K562 (cell line): Measurements from ENCODE around the gene SRPK1. TPM values are rescaled to one million over a fixed set of nuclear protein-coding genes. Genes with fewer than 3 reads are reported as not detected.

Source experiments
- ATAC-seq: fragments of 200-7000 bp; cut with Tn5 transposase; 3 replicates; pipeline ENCODE4 v1.9.1; 2020; ENCODE audit warnings: moderate library complexity
- BruUV-seq: library from RNA; stranded (reverse); fragments of 400-500 nt; replicated peaks from 2 replicates; lab custom pipeline; 2021; lab: Mats Ljungman, UMichigan
- CTCF ChIA-PET: fragments of 300-600 bp; formaldehyde crosslinking; extraction: SDS; loops from one replicate; lab custom pipeline; 2021; ENCODE audit warnings: low intra/inter-chr PET ratio; lab: Yijun Ruan, JAX
- POLR2A ChIA-PET: fragments of 300-600, 350-650 bp; sonication (Branson Sonifier 250); formaldehyde crosslinking; extraction: SDS; loops from one replicate; lab custom pipeline; 2021; ENCODE audit warnings: antibody characterized with exemption, inconsistent platforms; lab: Yijun Ruan, JAX
- DNase-seq, 4 experiments: peaks; one replicate each; pipeline versions ENCODE4 v3.0.0 to v3.0.0-alpha.2; 2011 to 2018; ENCODE audit warnings: low spot score in 3 of 4, mixed read lengths in 3 of 4; ENCODE audit errors: extremely low read depth in 1 of 4
- FAIRE-seq: peaks from 2 replicates; lab custom pipeline; 2011; peaks lifted over from hg19 to GRCh38; lab: Jason Lieb, UNC
- H2AFZ ChIP-seq: 2 replicates; pipeline ENCODE4 v1.6.0; 2011; ENCODE audit warnings: low read depth, low read length, control low read depth, inconsistent platforms
- H3K27ac ChIP-seq: fragments of 200-600 bp; 3 replicates; pipeline ENCODE4 v1.8.0; 2011; ENCODE audit warnings: low read depth, mild to moderate bottlenecking, control low read depth, inconsistent platforms, low read length, moderate library complexity, mixed read lengths; ENCODE audit errors: extremely low read depth
- H3K27me3 ChIP-seq, 2 experiments: fragments of 300-600 bp in 1 of 2; 2 replicates in 1 of 2; 3 replicates in 1 of 2; pipeline versions ENCODE4 v1.6.0 to v1.8.0; 2011; ENCODE audit warnings: inconsistent platforms in 2 of 2, low read length in 2 of 2, mild to moderate bottlenecking in 1 of 2, mixed read lengths in 1 of 2, moderate library complexity in 1 of 2; ENCODE audit not compliant: control insufficient read depth in 2 of 2, insufficient read depth in 2 of 2
- H3K36me3 ChIP-seq: fragments of 300-600 bp; 3 replicates; pipeline ENCODE4 v1.8.0; 2011; ENCODE audit warnings: mild to moderate bottlenecking, low read length, inconsistent platforms; ENCODE audit not compliant: control insufficient read depth, insufficient read depth
- H3K4me1 ChIP-seq, 2 experiments: fragments of 200-600 bp in 1 of 2; replicated peaks in 1 of 2; 2 replicates in 1 of 2; 3 replicates in 1 of 2; pipeline versions ENCODE4 v1.5.1 to v1.8.0; 2011; ENCODE audit warnings: inconsistent platforms in 2 of 2, low read length in 2 of 2, mild to moderate bottlenecking in 1 of 2, mixed read lengths in 1 of 2, moderate library complexity in 1 of 2; ENCODE audit not compliant: control insufficient read depth in 2 of 2, insufficient read depth in 2 of 2
- H3K4me2 ChIP-seq: 2 replicates; pipeline ENCODE4 v1.6.1; 2011; ENCODE audit warnings: low read length, control low read depth, inconsistent platforms, mixed read lengths; ENCODE audit not compliant: insufficient read depth
- H3K4me3 ChIP-seq: fragments of 200-600 bp; sonication (generic), shearing (Covaris generic); 2 replicates; pipeline ENCODE4 v1.5.1; 2016; ENCODE audit warnings: control low read depth, inconsistent platforms
- H3K79me2 ChIP-seq: fragments of 200-600 bp; 3 replicates; pipeline ENCODE4 v1.8.0; 2011; ENCODE audit warnings: low read length, inconsistent platforms; ENCODE audit not compliant: control insufficient read depth, insufficient read depth
- H3K9ac ChIP-seq, 2 experiments: 2 replicates each; pipeline versions ENCODE4 v1.6.0 to v1.6.1; 2011; ENCODE audit warnings: low read depth in 2 of 2, low read length in 2 of 2, control low read depth in 1 of 2, inconsistent platforms in 1 of 2, mild to moderate bottlenecking in 1 of 2, mixed read lengths in 1 of 2; ENCODE audit not compliant: insufficient read depth in 1 of 2
- H3K9me1 ChIP-seq: one replicate; pipeline ENCODE4 v1.6.0; 2011; ENCODE audit warnings: inconsistent platforms, mild to moderate bottlenecking, low read length, moderate library complexity; ENCODE audit not compliant: control insufficient read depth, insufficient read depth
- H3K9me3 ChIP-seq: replicated peaks from 2 replicates; pipeline ENCODE4 v1.5.1; 2011; ENCODE audit warnings: low read depth, low read length, inconsistent platforms; ENCODE audit not compliant: control insufficient read depth, insufficient read depth
- H4K20me1 ChIP-seq: replicated peaks from 2 replicates; pipeline ENCODE4 v1.6.1; 2011; ENCODE audit warnings: low read length, inconsistent platforms, mixed read lengths; ENCODE audit not compliant: control insufficient read depth, insufficient read depth
- BACH1 ChIP-seq: fragments of 200-800 bp; sonication (Bioruptor generic); IDR thresholded peaks from 2 replicates; pipeline ENCODE4 v1.6.1; 2016; ENCODE audit warnings: missing genetic modification characterization, missing compliant biosample characterization
- EGR1 ChIP-seq: fragments of 450-650 bp; conservative IDR thresholded peaks from 2 replicates; pipeline ENCODE4 v1.6.1; 2017; ENCODE audit warnings: mild to moderate bottlenecking
- HMG20B ChIP-seq: fragments of 250-450 bp; sonication (Bioruptor Pico); IDR thresholded peaks from 2 replicates; pipeline ENCODE4 v1.5.0; 2021; ENCODE audit warnings: mild to moderate bottlenecking
- ILF3 ChIP-seq: fragments of 450-650 bp; IDR thresholded peaks from 2 replicates; pipeline ENCODE4 v1.6.1; 2018; ENCODE audit warnings: antibody characterized with exemption, mild to moderate bottlenecking, moderate library complexity, borderline replicate concordance
- POLR2A ChIP-seq: fragments of 450-650 bp; conservative IDR thresholded peaks from 2 replicates; pipeline ENCODE4 v1.6.1; 2016
- PRPF4 ChIP-seq: fragments of 200-400 bp; formaldehyde crosslinking; IDR thresholded peaks from one replicate; pipeline ENCODE4 v1.6.1; 2017; ENCODE audit warnings: low read length, low read depth, mild to moderate bottlenecking; ENCODE audit not compliant: insufficient read depth, poor library complexity, severe bottlenecking
- SRSF7 ChIP-seq: fragments of 200-400 bp; formaldehyde crosslinking; optimal IDR thresholded peaks from 2 replicates; pipeline ENCODE3; 2017; ENCODE audit warnings: mild to moderate bottlenecking, low read depth, low read length
- TAF9B ChIP-seq: fragments of 450-650 bp; IDR thresholded peaks from 2 replicates; pipeline ENCODE4 v1.6.1; 2018; ENCODE audit warnings: mild to moderate bottlenecking; ENCODE audit not compliant: partially characterized antibody
- TEAD1 ChIP-seq, 2 experiments: fragments of 450-650 bp in 1 of 2; sonication (generic) in 1 of 2; formaldehyde crosslinking; IDR thresholded peaks; 2 replicates each; pipeline versions ENCODE4 v1.4.0 to v1.8.0; 2020 to 2022; ENCODE audit warnings: mild to moderate bottlenecking in 2 of 2, missing genetic modification reagents in 1 of 2
- U2AF1 ChIP-seq: fragments of 200-400 bp; formaldehyde crosslinking; optimal IDR thresholded peaks from 2 replicates; pipeline ENCODE3; 2017; ENCODE audit warnings: mild to moderate bottlenecking, low read depth, low read length, moderate library complexity
- ZNF124 ChIP-seq: sonication (generic); formaldehyde crosslinking; IDR thresholded peaks from 2 replicates; pipeline ENCODE4 v1.8.1; 2022; ENCODE audit warnings: missing genetic modification reagents
- ZNF561 ChIP-seq: fragments of 450-650 bp; formaldehyde crosslinking; conservative IDR thresholded peaks from 2 replicates; pipeline ENCODE4 v1.4.0; 2020; ENCODE audit warnings: mild to moderate bottlenecking, moderate library complexity
- ZNF785 ChIP-seq: fragments of 250-450 bp; sonication (Bioruptor Pico); IDR thresholded peaks from 2 replicates; pipeline ENCODE4 v1.4.0; 2020; ENCODE audit warnings: mild to moderate bottlenecking
- WGBS: fragments of 100-300 bp; shearing (Covaris generic); methylation state at CpG from one replicate; pipeline ENCODE4 v1.1.6; 2016; ENCODE audit warnings: low coverage, mixed read lengths; ENCODE audit not compliant: insufficient coverage; ENCODE audit errors: missing lambda C conversion rate; 5-methylcytosine and 5-hydroxymethylcytosine counted together
- in situ Hi-C: fragments of 300-500 bp; cut with MboI; formaldehyde crosslinking; loops from 4 replicates; pipeline ENCODE4 v1.15.0; 2018; ENCODE audit warnings: inconsistent platforms, mixed read lengths
- intact Hi-C: fragments of 100-400 bp; cut with micrococcal nuclease; formaldehyde crosslinking; loops from 2 replicates; pipeline ENCODE4 v1.14.2; 2022
- polyA plus RNA-seq, 8 experiments: library from polyadenylated mRNA; depleted of rRNA in 4 of 8; stranded (reverse) in 5 of 8; unstranded in 3 of 8; fragments of >200 nt; fragmentation: Nextera tagmentation in 2 of 8; fragmentation: Illumina TruSeq in 1 of 8; extraction: Ambion mirVana in 2 of 8; extraction: Trizol in 1 of 8; gene quantifications; 2 replicates each; pipeline versions ENCODE4 v1.2.1 to v1.2.3, GENCODE V29; 2011 to 2014; ENCODE audit warnings: inconsistent platforms in 1 of 8, missing spikeins in 1 of 8
- total RNA-seq, 7 experiments: library from RNA; depleted of rRNA in 6 of 7; stranded (reverse); fragments of >200 nt in 6 of 7; fragmentation: Illumina TruSeq in 2 of 7; extraction: Trizol in 2 of 7; gene quantifications; 2 replicates each; pipeline versions ENCODE4 v1.2.1 to v1.2.3, GENCODE V29; 2011 to 2021; ENCODE audit warnings: low replicate concordance in 1 of 7
- TF ChIP-seq, protein P1 (sequence below): IDR thresholded peaks from 2 replicates; pipeline ENCODE4 v1.6.1; 2011; ENCODE audit not compliant: insufficient read length; ENCODE audit errors: extremely low read depth
- TF ChIP-seq, protein P2 (sequence below): fragments of 450-650 bp; IDR thresholded peaks from 2 replicates; pipeline ENCODE4 v1.6.1; 2016; ENCODE audit warnings: borderline replicate concordance
- TF ChIP-seq, protein P3 (sequence below): IDR thresholded peaks from 2 replicates; pipeline ENCODE4 v1.6.1; 2012; ENCODE audit warnings: low read depth, low read length, improper control_type of control experiment, borderline replicate concordance

The SRPK1 gene
- total and polyA plus RNA-seq, 9 of the 15 experiments (the other 6 are each of a cell fraction or from before 2014, with no cell fraction given), result 99.6 to 185 (median 159) TPM

DNA sequence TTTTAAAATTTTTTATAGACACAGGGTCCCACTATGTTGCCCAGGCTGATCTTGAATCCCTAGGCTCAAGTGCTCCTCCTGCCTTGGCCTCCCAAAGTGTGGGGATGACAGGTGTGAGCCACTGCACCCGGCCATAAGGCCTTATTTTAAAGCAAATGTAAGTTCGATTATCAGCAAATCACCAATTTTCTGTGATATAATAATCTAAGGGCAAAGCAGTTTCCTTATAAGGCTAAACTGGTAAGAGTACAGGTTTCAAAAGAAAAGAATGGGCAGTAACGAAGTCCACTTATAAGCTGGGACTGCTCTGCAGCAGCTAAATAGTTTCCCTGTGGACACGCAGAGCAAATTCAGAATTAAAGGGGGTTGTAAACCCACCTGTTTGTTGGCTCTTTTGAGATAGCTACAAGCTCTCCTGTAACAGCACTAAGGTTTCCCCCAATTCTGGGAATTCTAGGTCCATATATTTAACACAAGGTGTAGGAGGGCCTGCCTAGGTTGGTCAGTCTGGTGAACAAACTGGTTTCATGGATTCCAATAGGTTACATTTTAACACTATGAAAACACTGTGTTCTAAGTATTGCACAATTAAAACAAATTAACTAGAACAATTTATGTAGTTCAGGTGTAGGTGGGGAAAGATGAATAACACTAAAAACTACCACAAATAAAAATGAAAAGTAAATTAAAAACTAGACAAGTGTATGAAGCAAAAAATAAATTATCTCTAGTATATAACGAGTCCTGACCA, 89.5 kb downstream of the SRPK1 start (continued):
- TF ChIP-seq ILF3 (no peak), POLR2A (peak; percentile 25), BACH1 (tag) (no peak), SRSF7 (no peak)

DNA sequence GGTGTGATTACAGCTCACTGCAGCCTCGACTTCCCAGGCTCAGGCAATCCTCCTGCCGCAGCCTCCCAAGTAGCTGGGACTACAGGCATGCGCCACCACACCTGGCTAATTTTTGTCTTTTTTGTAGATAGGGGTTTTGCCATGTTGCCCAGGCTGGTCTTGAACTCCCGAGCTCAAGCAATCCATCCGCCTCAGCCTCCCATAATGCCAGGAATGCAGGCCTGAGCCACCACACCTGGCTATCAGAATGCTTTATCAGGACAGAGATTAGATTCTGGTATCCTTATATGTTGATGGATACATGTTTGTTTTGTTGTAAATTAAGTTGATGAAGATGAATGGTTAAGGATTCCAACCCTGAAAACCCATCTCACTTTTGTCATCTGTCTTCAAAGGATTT, 91.6 kb downstream of the SRPK1 start:
- H3K79me2 ChIP-seq, result no peaks in the 10 kb centered on the region
- no TSS peak for BruUV-seq
- H3K9me1 ChIP-seq, result no peaks in the 10 kb centered on the region
- no peak overlapping the region for H2AFZ ChIP-seq
- WGBS, result 41% methylated on average over 5 of the region's 5 CpGs
- H3K4me1 ChIP-seq, result no peaks in the 10 kb centered on the region; a peak in 1 of 5 replicates
- H3K9ac ChIP-seq, result no peak overlapping the region
- in situ Hi-C loops (no loop called here), intact Hi-C loops (no loop called here)
- DNase-seq (no peak), FAIRE-seq (no peak), ATAC-seq (no peak)
- peaks cover 0 to 4% of the 10 kb centered on the region in 2 experiments; a peak in 3 of 5 replicates for H3K27me3 ChIP-seq
- H3K4me2 ChIP-seq, result no peak overlapping the region
- H3K27ac ChIP-seq, result no peak overlapping the region
- H4K20me1 ChIP-seq, result no peaks in the 10 kb centered on the region
- CTCF ChIA-PET, result no interaction called here
- POLR2A ChIA-PET, result no interaction called here
- peaks cover 19% of the 10 kb centered on the region; the same call in 2 of the 3 replicates for H3K36me3 ChIP-seq
- H3K9me3 ChIP-seq, result no peaks in the 10 kb centered on the region
- no peak for TF ChIP-seq U2AF1
- TF ChIP-seq, protein P1, sequence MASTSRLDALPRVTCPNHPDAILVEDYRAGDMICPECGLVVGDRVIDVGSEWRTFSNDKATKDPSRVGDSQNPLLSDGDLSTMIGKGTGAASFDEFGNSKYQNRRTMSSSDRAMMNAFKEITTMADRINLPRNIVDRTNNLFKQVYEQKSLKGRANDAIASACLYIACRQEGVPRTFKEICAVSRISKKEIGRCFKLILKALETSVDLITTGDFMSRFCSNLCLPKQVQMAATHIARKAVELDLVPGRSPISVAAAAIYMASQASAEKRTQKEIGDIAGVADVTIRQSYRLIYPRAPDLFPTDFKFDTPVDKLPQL, result no peak
- TF ChIP-seq ZNF785 (CRISPR knock-in tag), result no peak
- TF ChIP-seq PRPF4, result no peak
- no peak for TF ChIP-seq HMG20B
- TF ChIP-seq EGR1, result no peak
- TF ChIP-seq ZNF124 (CRISPR knock-in tag), result no peak
- TF ChIP-seq, protein P2, sequence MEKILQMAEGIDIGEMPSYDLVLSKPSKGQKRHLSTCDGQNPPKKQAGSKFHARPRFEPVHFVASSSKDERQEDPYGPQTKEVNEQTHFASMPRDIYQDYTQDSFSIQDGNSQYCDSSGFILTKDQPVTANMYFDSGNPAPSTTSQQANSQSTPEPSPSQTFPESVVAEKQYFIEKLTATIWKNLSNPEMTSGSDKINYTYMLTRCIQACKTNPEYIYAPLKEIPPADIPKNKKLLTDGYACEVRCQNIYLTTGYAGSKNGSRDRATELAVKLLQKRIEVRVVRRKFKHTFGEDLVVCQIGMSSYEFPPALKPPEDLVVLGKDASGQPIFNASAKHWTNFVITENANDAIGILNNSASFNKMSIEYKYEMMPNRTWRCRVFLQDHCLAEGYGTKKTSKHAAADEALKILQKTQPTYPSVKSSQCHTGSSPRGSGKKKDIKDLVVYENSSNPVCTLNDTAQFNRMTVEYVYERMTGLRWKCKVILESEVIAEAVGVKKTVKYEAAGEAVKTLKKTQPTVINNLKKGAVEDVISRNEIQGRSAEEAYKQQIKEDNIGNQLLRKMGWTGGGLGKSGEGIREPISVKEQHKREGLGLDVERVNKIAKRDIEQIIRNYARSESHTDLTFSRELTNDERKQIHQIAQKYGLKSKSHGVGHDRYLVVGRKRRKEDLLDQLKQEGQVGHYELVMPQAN, result no peak
- no peak for TF ChIP-seq TEAD1 (CRISPR knock-in tag; IDR thresholded peaks at IDR 0.05)
- TF ChIP-seq ZNF561 (CRISPR knock-in tag), result no peak
- no peak for TF ChIP-seq TAF9B
- TF ChIP-seq, protein P3, sequence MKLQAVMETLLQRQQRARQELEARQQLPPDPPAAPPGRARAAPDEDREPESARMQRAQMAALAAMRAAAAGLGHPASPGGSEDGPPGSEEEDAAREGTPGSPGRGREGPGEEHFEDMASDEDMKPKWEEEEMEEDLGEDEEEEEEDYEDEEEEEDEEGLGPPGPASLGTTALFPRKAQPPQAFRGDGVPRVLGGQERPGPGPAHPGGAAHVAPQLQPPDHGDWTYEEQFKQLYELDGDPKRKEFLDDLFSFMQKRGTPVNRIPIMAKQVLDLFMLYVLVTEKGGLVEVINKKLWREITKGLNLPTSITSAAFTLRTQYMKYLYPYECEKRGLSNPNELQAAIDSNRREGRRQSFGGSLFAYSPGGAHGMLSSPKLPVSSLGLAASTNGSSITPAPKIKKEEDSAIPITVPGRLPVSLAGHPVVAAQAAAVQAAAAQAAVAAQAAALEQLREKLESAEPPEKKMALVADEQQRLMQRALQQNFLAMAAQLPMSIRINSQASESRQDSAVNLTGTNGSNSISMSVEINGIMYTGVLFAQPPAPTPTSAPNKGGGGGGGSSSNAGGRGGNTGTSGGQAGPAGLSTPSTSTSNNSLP, result no peak
- H3K4me3 ChIP-seq, result no peak overlapping the region
